HepG2 (cell line): Measurements from ENCODE around the gene MCM3. TPM values are rescaled to one million over a fixed set of nuclear protein-coding genes. Genes with fewer than 3 reads are reported as not detected.
A peak's percentile ranks its signal among the peaks of the same experiment; 100 is the strongest.

Experiments
- GMEB2 ChIP-seq: IDR thresholded peaks from 2 replicates; pipeline ENCODE4 v1.6.1; 2016; ENCODE audit warnings: missing biosample characterization, missing genetic modification reagents, low read depth
- HINFP ChIP-seq: sonication (generic); formaldehyde crosslinking; IDR thresholded peaks from 2 replicates; pipeline ENCODE4 v1.4.0; 2020; ENCODE audit warnings: low read depth, mild to moderate bottlenecking, missing genetic modification reagents
- HMGXB4 ChIP-seq, 2 experiments: sonication (generic) in 1 of 2; formaldehyde crosslinking in 1 of 2; IDR thresholded peaks; 2 replicates each; pipeline versions ENCODE4 v1.4.0 to v1.6.1; 2018 to 2020; ENCODE audit warnings: missing genetic modification reagents in 2 of 2, borderline replicate concordance in 1 of 2, low read depth in 1 of 2, mild to moderate bottlenecking in 1 of 2, missing biosample characterization in 1 of 2
- MEF2D ChIP-seq: sonication (generic); formaldehyde crosslinking; IDR thresholded peaks from 2 replicates; pipeline ENCODE4 v1.5.1; 2020; ENCODE audit warnings: mild to moderate bottlenecking, missing genetic modification reagents
- MEIS1 ChIP-seq: sonication (generic); formaldehyde crosslinking; IDR thresholded peaks from 2 replicates; pipeline ENCODE4 v1.9.0; 2021; ENCODE audit warnings: mild to moderate bottlenecking, missing genetic modification reagents, moderate library complexity, borderline replicate concordance
- MYC ChIP-seq: sonication (generic); formaldehyde crosslinking; IDR thresholded peaks from 2 replicates; pipeline ENCODE4 v1.9.0; 2021; ENCODE audit warnings: missing genetic modification reagents, borderline replicate concordance
- RFX5 ChIP-seq: IDR thresholded peaks from 2 replicates; pipeline ENCODE4 v1.6.1; 2011; ENCODE audit warnings: low read depth, low read length, improper control_type of control experiment
- RFXANK ChIP-seq: IDR thresholded peaks from 2 replicates; pipeline ENCODE4 v1.6.1; 2016
- SMAD3 ChIP-seq: sonication (generic); formaldehyde crosslinking; IDR thresholded peaks from 2 replicates; pipeline ENCODE4 v1.4.0; 2020; ENCODE audit warnings: missing genetic modification reagents
- TARDBP ChIP-seq: sonication (generic); formaldehyde crosslinking; IDR thresholded peaks from 2 replicates; pipeline ENCODE4 v1.8.0; 2022; ENCODE audit warnings: mild to moderate bottlenecking, missing genetic modification reagents
- THRA ChIP-seq: sonication (generic); formaldehyde crosslinking; IDR thresholded peaks from 2 replicates; pipeline ENCODE4 v1.4.0; 2020; ENCODE audit warnings: missing genetic modification reagents, borderline replicate concordance
- ZBTB4 ChIP-seq: sonication (generic); formaldehyde crosslinking; IDR thresholded peaks from 2 replicates; pipeline ENCODE4 v1.4.0; 2020; ENCODE audit warnings: missing genetic modification reagents, mild to moderate bottlenecking, borderline replicate concordance
- ZNF317 ChIP-seq: sonication (generic); formaldehyde crosslinking; IDR thresholded peaks from 2 replicates; pipeline ENCODE4 v1.5.0; 2020; ENCODE audit warnings: mild to moderate bottlenecking, missing genetic modification reagents
- ZNF335 ChIP-seq: sonication (generic); formaldehyde crosslinking; IDR thresholded peaks from 2 replicates; pipeline ENCODE4 v1.4.0; 2020; ENCODE audit warnings: missing genetic modification reagents
- ZNF337 ChIP-seq: sonication (generic); formaldehyde crosslinking; IDR thresholded peaks from 2 replicates; pipeline ENCODE4 v1.5.1; 2020; ENCODE audit warnings: missing genetic modification reagents, low read depth, mild to moderate bottlenecking, borderline replicate concordance
- ZNF556 ChIP-seq: sonication (generic); formaldehyde crosslinking; IDR thresholded peaks from 2 replicates; pipeline ENCODE4 v1.4.0; 2020; ENCODE audit warnings: mild to moderate bottlenecking, missing genetic modification reagents, borderline replicate concordance
- ZNF567 ChIP-seq: sonication (generic); formaldehyde crosslinking; IDR thresholded peaks from 2 replicates; pipeline ENCODE4 v1.8.1; 2023; ENCODE audit warnings: mild to moderate bottlenecking, missing genetic modification reagents, borderline replicate concordance
- ZNF576 ChIP-seq: sonication (generic); formaldehyde crosslinking; IDR thresholded peaks from 2 replicates; pipeline ENCODE4 v1.4.0; 2020; ENCODE audit warnings: mild to moderate bottlenecking, missing genetic modification reagents
- polyA plus RNA-seq, 8 experiments: library from polyadenylated mRNA; depleted of rRNA in 3 of 8; stranded (reverse) in 7 of 8; unstranded in 1 of 8; fragments of >200 nt; fragmentation: Illumina TruSeq in 4 of 8; extraction: Trizol in 4 of 8; gene quantifications; 2 replicates each; pipeline versions ENCODE4 v1.2.1 to v1.2.3, GENCODE V29; 2011 to 2016; ENCODE audit warnings: low read depth in 4 of 8, missing spikeins in 1 of 8, mixed read lengths in 1 of 8; ENCODE audit not compliant: insufficient read depth in 1 of 8
- total RNA-seq, 5 experiments: library from RNA; depleted of rRNA; stranded (reverse); fragments of >200 nt; fragmentation: Illumina TruSeq; extraction: Trizol; gene quantifications; 2 replicates each; pipeline ENCODE4 v1.2.3, GENCODE V29; 2016; ENCODE audit warnings: low read depth in 1 of 5

MCM3 gene
- total and polyA plus RNA-seq, 2 of the 13 experiments (the other 11 are each of a cell fraction or from before 2014, with no cell fraction given): 164 to 288 TPM

- peak; percentile 81 for TF ChIP-seq MEF2D (CRISPR knock-in tag)
- TF ChIP-seq ZNF576 (CRISPR knock-in tag): 0 out of 2 replicates have a peak, but pooled peaks have one; percentile 37
- no peak for TF ChIP-seq ZNF337 (CRISPR knock-in tag)
- TF ChIP-seq MYC (CRISPR knock-in tag): peak; percentile 94
- peak; percentile 60 for TF ChIP-seq ZNF317 (CRISPR knock-in tag)
- TF ChIP-seq RFXANK (CRISPR knock-in tag): no peak; the same call in 1 of the 2 replicates
- TF ChIP-seq TARDBP (CRISPR knock-in tag): no peak; the same call in 1 of the 2 replicates
- TF ChIP-seq GMEB2 (CRISPR knock-in tag): peak; percentile 71
- TF ChIP-seq ZBTB4 (CRISPR knock-in tag): peak; percentile 98
- TF ChIP-seq SMAD3 (CRISPR knock-in tag): no peak
- TF ChIP-seq RFX5: peak; percentile 74
- TF ChIP-seq ZNF335 (CRISPR knock-in tag): no peak
- 0 out of 4 replicates have a peak, but pooled peaks of 1 of the 2 experiments have one; percentile 31 for TF ChIP-seq HMGXB4 (CRISPR knock-in tag; IDR thresholded peaks at IDR 0.05; ENCODE audit: borderline replicate concordance in 1 of 2, low read depth in 1 of 2)
- TF ChIP-seq MEIS1 (CRISPR knock-in tag): peak; percentile 65; the same call in 1 of the 2 replicates
- TF ChIP-seq ZNF567: peak; percentile 47; the same call in 1 of the 2 replicates
- TF ChIP-seq HINFP (CRISPR knock-in tag): peak; percentile 69; the same call in 1 of the 2 replicates
- TF ChIP-seq ZNF556 (CRISPR knock-in tag): no peak; the same call in 1 of the 2 replicates
- peak; percentile 28; the same call in 1 of the 2 replicates for TF ChIP-seq THRA (CRISPR knock-in tag)
These were observed at the start of gene MCM3 (continued) for GRCh38 chr6:52284460-52285176.
